HuH-7 (cell line): ENCODE measurements around the gene RBM39.
"Not testable (repeated sequence)": the region's sequence is repeated elsewhere in the genome, so short reads cannot be mapped to it uniquely, and the experiment has no call there.

Experiments used
- DNase-seq: peaks from one replicate; pipeline ENCODE4 v3.0.0; 2011; ENCODE audit warnings: low spot score

RBM39 gene

GRCh38 chr20:35724321-35725230, 17.5 kb downstream of the RBM39 start:
- no peak for DNase-seq

GRCh38 chr20:35723652-35724320, 18.3 kb downstream of the RBM39 start:
- not testable (repeated sequence) for DNase-seq

- not testable (repeated sequence) for DNase-seq
Observed at GRCh38 chr20:35723275-35723639, 18.8 kb downstream of the RBM39 start.

- DNase-seq = no peak
Observed at GRCh38 chr20:35721621-35722020, 20.4 kb downstream of the RBM39 start.

GRCh38 chr20:35721219-35721618, 20.8 kb downstream of the RBM39 start:
- DNase-seq = no peak

GRCh38 chr20:35720165-35721123, 21.6 kb downstream of the RBM39 start:
- no peak for DNase-seq

- DNase-seq = no peak
Observed at GRCh38 chr20:35719717-35720116, 22.3 kb downstream of the RBM39 start.

- DNase-seq = no peak
Observed at GRCh38 chr20:35718972-35719635, 23.0 kb downstream of the RBM39 start.

- not testable (repeated sequence) for DNase-seq
Observed at GRCh38 chr20:35718321-35718720, 23.7 kb downstream of the RBM39 start.

- no peak for DNase-seq
Observed at GRCh38 chr20:35716330-35716729, 25.7 kb downstream of the RBM39 start.

GRCh38 chr20:35715652-35716051, 26.4 kb downstream of the RBM39 start:
- no peak for DNase-seq

- no peak for DNase-seq
Observed at GRCh38 chr20:35714127-35714526, 27.9 kb downstream of the RBM39 start.

GRCh38 chr20:35713120-35713519, 28.9 kb downstream of the RBM39 start:
- DNase-seq = not testable (repeated sequence)

GRCh38 chr20:35711588-35712209, 30.4 kb downstream of the RBM39 start:
- DNase-seq = no peak

GRCh38 chr20:35710884-35711587, 31.0 kb downstream of the RBM39 start:
- no peak for DNase-seq

- no peak for DNase-seq
Observed at GRCh38 chr20:35710039-35710438, 32.0 kb downstream of the RBM39 start.

GRCh38 chr20:35709259-35709658, 32.8 kb downstream of the RBM39 start:
- DNase-seq = no peak

GRCh38 chr20:35708502-35708901, 33.6 kb downstream of the RBM39 start:
- DNase-seq = no peak

- DNase-seq = not testable (repeated sequence)
Observed at GRCh38 chr20:35706591-35707529, 35.2 kb downstream of the RBM39 start.
